Activated naive CD8-positive, alpha-beta T cell treated with anti-CD3 and anti-CD28 coated beads, Interleukin-2, amount 10 ng/mL, durations not matched to agents 7 days and 5 days (primary cell): Measurements from ENCODE around the gene SEMA4G. TPM values are rescaled to one million over a fixed set of nuclear protein-coding genes. Genes with fewer than 3 reads are reported as not detected.

Experiments used
- ATAC-seq: fragments of 150-1000 bp; cut with Tn5 transposase; one replicate; pipeline ENCODE4 v1.10.0; 2021; ENCODE audit warnings: low read depth, moderate library complexity
- POLR2A ChIA-PET: fragments of 350-600 bp; sonication (Branson Sonifier 250); formaldehyde crosslinking; loops from one replicate; lab custom pipeline; 2021; ENCODE audit warnings: antibody characterized with exemption; lab: Charles Lee
- DNase-seq: peaks from one replicate; pipeline ENCODE4 v3.0.0; 2021
- H3K27ac Mint-ChIP-seq: one replicate; pipeline ENCODE4 v1.8.0; 2022; ENCODE audit warnings: mild to moderate bottlenecking, mixed read lengths
- H3K27me3 Mint-ChIP-seq: one replicate; pipeline ENCODE4 v1.8.0; 2022; ENCODE audit warnings: mild to moderate bottlenecking, moderate library complexity, mixed read lengths
- H3K36me3 Mint-ChIP-seq: one replicate; pipeline ENCODE4 v1.8.0; 2021; ENCODE audit warnings: mild to moderate bottlenecking, mixed read lengths
- H3K4me1 Mint-ChIP-seq: one replicate; pipeline ENCODE4 v1.8.0; 2021; ENCODE audit warnings: mixed read lengths
- H3K4me3 Mint-ChIP-seq: one replicate; pipeline ENCODE4 v1.8.0; 2022; ENCODE audit warnings: mild to moderate bottlenecking, moderate library complexity, mixed read lengths
- H3K9me3 Mint-ChIP-seq: one replicate; pipeline ENCODE4 v1.8.0; 2021; ENCODE audit warnings: mixed read lengths
- total RNA-seq, 2 experiments: library from RNA; stranded (reverse); gene quantifications; one replicate each; pipeline ENCODE4 v1.2.3, GENCODE V29; 2021

SEMA4G gene
- total RNA-seq, 2 experiments from 2014 or later, result 0.54 to 1.2 TPM

DNA sequence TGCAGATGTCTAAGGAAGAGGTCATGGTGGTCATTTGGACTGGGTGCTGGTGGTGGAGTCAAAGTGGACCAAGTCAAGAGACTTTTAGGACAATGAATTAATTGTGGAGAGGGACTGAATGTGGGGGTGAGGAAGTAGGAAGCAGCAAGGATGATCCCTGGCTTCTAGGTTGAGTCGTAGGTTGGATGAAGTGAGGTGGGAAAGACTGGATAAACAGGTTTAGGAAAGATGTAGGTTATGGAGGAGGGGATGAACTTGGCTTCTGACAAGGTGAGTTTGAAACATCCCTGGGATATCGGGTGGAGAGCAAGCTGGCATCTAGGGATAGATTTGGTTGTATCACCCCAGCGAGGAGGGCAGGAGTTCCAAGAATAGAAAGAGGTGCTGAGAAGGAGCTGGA is 7.6 kb downstream of the SEMA4G start:
- POLR2A ChIA-PET, result interaction anchor here (0.6 kb wide), 1 partner anchor 15 kb away, joined by 3 read pairs; no protein-coding TSS in a partner anchor
- Mint-ChIP-seq H3K27ac (no peak overlapping the region), H3K27me3 (no peaks in the 10 kb centered on the region), H3K9me3 (no peaks in the 10 kb centered on the region), H3K4me3 (no peak overlapping the region), H3K4me1 (no peaks in the 10 kb centered on the region), H3K36me3 (no peaks in the 10 kb centered on the region)
- ATAC-seq (no peak), DNase-seq (no peak)

- POLR2A ChIA-PET, result no interaction called here
- no peaks in the 10 kb centered on the region for H3K9me3 Mint-ChIP-seq
- H3K27ac Mint-ChIP-seq, result no peak overlapping the region
- no peaks in the 10 kb centered on the region for H3K27me3 Mint-ChIP-seq
- DNase-seq (no peak), ATAC-seq (no peak)
- H3K4me3 Mint-ChIP-seq, result no peak overlapping the region
- no peaks in the 10 kb centered on the region for H3K4me1 Mint-ChIP-seq
- H3K36me3 Mint-ChIP-seq, result no peaks in the 10 kb centered on the region
These were observed 8.1 kb downstream of the SEMA4G start for GRCh38 chr10:100977436-100977835.

- Mint-ChIP-seq H3K36me3 (no peaks in the 10 kb centered on the region), H3K4me1 (no peaks in the 10 kb centered on the region), H3K9me3 (no peaks in the 10 kb centered on the region), H3K27ac (no peak overlapping the region), H3K27me3 (no peaks in the 10 kb centered on the region), H3K4me3 (no peak overlapping the region)
- no peak for DNase-seq
- no peak for ATAC-seq
- POLR2A ChIA-PET, result no interaction called here
These were observed 9.0 kb downstream of the SEMA4G start for GRCh38 chr10:100978121-100978900.

DNA sequence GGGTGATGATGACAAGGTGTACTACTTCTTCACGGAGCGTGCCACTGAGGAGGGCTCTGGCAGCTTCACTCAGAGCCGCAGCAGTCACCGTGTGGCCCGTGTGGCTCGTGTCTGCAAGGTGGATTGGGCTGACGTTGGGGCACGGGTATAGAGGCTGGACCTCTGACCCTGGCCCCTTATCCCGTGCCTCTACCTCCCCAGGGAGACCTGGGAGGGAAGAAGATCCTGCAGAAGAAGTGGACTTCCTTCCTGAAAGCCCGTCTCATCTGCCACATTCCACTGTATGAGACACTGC is 9.5 kb downstream of the SEMA4G start:
- no peak overlapping the region for H3K27ac Mint-ChIP-seq
- H3K4me3 Mint-ChIP-seq, result no peak overlapping the region
- no peaks in the 10 kb centered on the region for H3K36me3 Mint-ChIP-seq
- no peaks in the 10 kb centered on the region for H3K27me3 Mint-ChIP-seq
- ATAC-seq (no peak), DNase-seq (no peak)
- H3K9me3 Mint-ChIP-seq, result no peaks in the 10 kb centered on the region
- no peaks in the 10 kb centered on the region for H3K4me1 Mint-ChIP-seq
- POLR2A ChIA-PET, result no interaction called here

DNA sequence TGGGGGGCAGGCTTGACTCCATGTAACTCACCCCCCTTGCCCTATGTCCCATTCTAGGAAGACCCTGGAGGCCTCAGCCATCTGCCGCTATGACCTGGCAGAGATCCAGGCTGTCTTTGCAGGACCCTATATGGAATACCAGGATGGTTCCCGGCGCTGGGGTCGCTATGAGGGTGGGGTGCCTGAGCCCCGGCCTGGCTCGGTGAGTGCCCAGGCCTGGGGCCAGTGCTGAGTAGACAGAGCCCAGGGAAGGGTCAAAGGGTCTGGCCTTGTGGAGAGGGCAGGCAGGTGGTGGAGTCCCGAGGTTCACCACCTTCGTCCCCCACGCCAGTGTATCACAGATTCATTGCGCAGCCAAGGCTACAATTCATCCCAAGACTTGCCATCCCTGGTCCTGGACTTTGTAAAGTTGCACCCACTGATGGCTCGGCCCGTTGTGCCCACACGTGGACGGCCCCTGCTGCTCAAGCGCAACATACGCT is 10.5 kb downstream of the SEMA4G start:
- Mint-ChIP-seq H3K27me3 (no peaks in the 10 kb centered on the region), H3K4me1 (no peaks in the 10 kb centered on the region), H3K4me3 (no peak overlapping the region), H3K36me3 (no peaks in the 10 kb centered on the region), H3K27ac (no peak overlapping the region), H3K9me3 (no peaks in the 10 kb centered on the region)
- ATAC-seq (no peak), DNase-seq (no peak)
- POLR2A ChIA-PET, result no interaction called here

DNA sequence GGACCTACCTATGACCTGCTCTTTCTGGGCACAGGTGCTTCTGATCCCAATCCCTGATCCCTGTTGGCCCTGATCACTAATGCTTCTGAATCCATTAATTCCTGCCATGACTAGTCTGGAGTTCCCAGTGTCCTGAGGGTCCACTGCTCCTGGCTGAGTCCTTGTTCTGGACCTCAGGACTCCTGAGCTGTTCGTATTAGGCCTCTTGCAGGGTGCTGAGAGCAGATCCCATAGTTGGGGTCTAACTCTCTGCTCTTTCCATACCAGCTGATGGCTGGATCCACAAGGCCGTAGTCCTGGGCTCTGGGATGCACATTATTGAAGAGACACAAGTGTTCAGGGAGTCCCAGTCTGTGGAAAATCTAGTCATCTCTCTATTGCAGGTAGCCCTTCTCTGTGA is 11.0 kb downstream of the SEMA4G start:
- H3K4me1 Mint-ChIP-seq, result no peaks in the 10 kb centered on the region
- H3K9me3 Mint-ChIP-seq, result no peaks in the 10 kb centered on the region
- ATAC-seq (no peak), DNase-seq (no peak)
- H3K27me3 Mint-ChIP-seq, result no peaks in the 10 kb centered on the region
- H3K4me3 Mint-ChIP-seq, result no peak overlapping the region
- peak overlapping the region; percentile 35 for H3K27ac Mint-ChIP-seq
- H3K36me3 Mint-ChIP-seq, result no peaks in the 10 kb centered on the region
- POLR2A ChIA-PET, result no interaction called here

DNA sequence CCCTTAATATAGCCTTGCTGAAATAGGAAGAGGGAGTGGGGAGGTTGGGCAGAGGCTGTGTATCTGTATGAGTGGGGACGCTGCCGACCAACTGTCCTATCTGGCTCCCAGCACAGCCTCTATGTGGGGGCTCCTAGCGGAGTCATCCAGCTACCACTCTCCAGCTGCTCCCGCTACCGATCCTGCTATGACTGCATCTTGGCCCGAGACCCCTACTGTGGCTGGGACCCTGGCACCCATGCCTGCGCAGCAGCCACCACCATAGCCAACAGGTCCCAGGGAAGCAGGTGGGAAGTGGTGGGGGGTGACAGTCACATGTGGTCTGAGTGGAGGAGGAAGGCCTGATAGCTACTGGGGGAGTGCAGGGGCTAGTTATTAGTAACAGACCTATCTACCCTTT is 11.4 kb downstream of the SEMA4G start:
- Mint-ChIP-seq H3K27ac (no peak overlapping the region), H3K4me3 (no peak overlapping the region)
- ATAC-seq, result no peak

GRCh38 chr10:100981178-100981772 is 12.0 kb downstream of the SEMA4G start:
- H3K4me3 Mint-ChIP-seq, result no peak overlapping the region
- H3K4me1 Mint-ChIP-seq, result peaks cover 4% of the 10 kb centered on the region
- H3K36me3 Mint-ChIP-seq, result no peaks in the 10 kb centered on the region
- DNase-seq (no peak), ATAC-seq (no peak)
- no peaks in the 10 kb centered on the region for H3K9me3 Mint-ChIP-seq
- no peak overlapping the region for H3K27ac Mint-ChIP-seq
- POLR2A ChIA-PET, result no interaction called here
- no peaks in the 10 kb centered on the region for H3K27me3 Mint-ChIP-seq

More for the DNA sequence above, 11.4 kb downstream of the SEMA4G start:
- Mint-ChIP-seq H3K4me1 (peaks cover 2% of the 10 kb centered on the region), H3K36me3 (no peaks in the 10 kb centered on the region), H3K27me3 (no peaks in the 10 kb centered on the region), H3K9me3 (no peaks in the 10 kb centered on the region)
- DNase-seq, result no peak
- POLR2A ChIA-PET, result no interaction called here

- POLR2A ChIA-PET, result no interaction called here
- Mint-ChIP-seq H3K4me3 (no peak overlapping the region), H3K27me3 (no peaks in the 10 kb centered on the region), H3K9me3 (no peaks in the 10 kb centered on the region), H3K36me3 (peaks cover 6% of the 10 kb centered on the region), H3K27ac (no peak overlapping the region), H3K4me1 (peaks cover 11% of the 10 kb centered on the region)
- ATAC-seq (no peak), DNase-seq (no peak)
These were observed 13.9 kb downstream of the SEMA4G start for GRCh38 chr10:100982916-100983830.

DNA sequence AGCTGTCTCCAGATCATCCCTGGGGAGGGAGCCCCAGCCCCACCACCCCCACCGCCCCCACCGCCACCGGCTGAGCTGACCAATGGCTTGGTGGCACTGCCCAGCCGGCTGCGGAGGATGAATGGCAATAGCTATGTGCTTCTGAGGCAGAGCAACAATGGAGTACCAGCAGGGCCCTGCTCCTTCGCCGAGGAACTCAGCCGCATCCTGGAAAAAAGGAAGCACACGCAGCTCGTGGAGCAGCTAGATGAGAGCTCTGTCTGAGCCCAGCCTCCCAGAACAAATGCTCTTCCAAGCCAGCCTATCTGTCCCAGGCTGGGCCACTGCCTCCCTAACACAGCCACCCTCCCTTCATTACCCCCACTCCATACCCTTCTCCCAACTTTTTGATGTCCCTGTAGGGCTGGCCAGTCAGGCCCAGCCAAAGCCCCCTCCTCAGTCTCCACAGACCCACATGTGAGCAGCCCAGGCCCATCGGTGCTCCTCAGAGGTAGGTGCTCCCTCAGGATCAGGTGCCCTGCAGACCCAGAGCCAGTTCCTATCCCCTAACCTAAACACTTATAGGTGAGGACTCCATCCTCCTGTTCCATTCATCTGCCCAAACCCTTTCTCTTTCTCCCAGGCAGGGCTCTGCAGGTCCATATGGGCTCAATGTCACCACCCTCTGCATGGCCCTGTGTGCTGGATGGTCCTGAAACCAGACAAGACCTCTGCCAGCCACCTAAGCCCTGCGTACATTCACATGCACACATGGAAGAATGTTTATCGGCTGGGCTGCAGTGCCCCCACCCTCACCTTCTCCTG is 14.8 kb downstream of the SEMA4G start:
- no peak overlapping the region for H3K4me3 Mint-ChIP-seq
- peak; percentile 14 for DNase-seq
- POLR2A ChIA-PET, result no interaction called here

DNA sequence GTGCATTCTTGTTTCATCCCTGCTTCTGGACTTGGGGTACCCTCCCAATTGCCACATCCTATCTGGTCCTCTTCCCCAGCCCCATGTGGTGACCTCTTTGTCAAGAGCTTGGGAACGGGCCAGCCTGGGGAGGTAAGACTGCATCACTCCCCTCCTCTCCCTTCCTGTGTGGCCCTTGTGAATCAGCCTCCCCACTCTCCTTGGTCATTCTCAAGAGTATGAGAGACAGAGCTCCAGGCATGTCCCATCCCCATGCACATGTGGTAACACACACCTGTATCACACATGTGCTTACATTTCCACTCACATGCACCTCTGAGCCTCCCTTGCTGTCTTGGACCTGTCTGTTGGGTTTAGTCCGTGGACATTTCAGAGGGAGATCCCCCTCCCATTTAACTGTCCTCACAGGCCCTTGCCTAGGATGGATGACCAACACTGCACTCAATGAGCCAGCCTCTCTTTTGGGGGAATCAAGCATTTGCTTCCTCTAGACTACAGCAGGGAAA is 15.4 kb downstream of the SEMA4G start:
- POLR2A ChIA-PET, result interaction anchor here (5.1 kb wide), 1 partner anchor 13 kb away, joined by 36 read pairs; the partner anchor contains the start of gene LZTS2
- no peak overlapping the region for H3K27ac Mint-ChIP-seq

More for the DNA sequence above, 14.8 kb downstream of the SEMA4G start:
- Mint-ChIP-seq H3K4me1 (peaks cover 11% of the 10 kb centered on the region), H3K9me3 (no peaks in the 10 kb centered on the region), H3K36me3 (peaks cover 6% of the 10 kb centered on the region), H3K27me3 (no peaks in the 10 kb centered on the region), H3K27ac (no peak overlapping the region)
- ATAC-seq, result no peak

DNA sequence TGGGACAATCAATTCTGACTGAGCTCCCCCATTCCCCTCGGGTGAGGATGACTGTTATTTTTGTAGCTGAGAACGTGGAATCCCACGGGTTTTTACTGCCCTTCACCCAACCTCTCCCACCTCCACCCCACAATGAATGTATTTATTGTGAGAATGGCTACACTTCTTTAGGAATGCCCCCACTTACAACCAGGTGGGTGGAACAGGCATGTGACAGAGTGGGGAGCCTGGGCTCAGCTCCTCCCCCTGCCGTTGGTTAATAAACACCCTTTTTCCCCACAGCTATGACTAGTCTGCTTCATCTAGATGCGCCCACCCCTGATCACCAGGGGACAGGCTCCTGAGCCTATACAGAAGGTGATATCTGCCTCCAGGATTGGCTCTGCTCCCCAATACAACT is 16.0 kb downstream of the SEMA4G start:
- POLR2A ChIA-PET, result interaction anchor here (5.1 kb wide), 1 partner anchor 13 kb away, joined by 36 read pairs; the partner anchor contains the start of gene LZTS2
- Mint-ChIP-seq H3K27ac (no peak overlapping the region), H3K9me3 (no peaks in the 10 kb centered on the region), H3K36me3 (peaks cover 7% of the 10 kb centered on the region), H3K27me3 (no peaks in the 10 kb centered on the region), H3K4me1 (peaks cover 13% of the 10 kb centered on the region), H3K4me3 (no peak overlapping the region)
- DNase-seq, result peak; percentile 1
- ATAC-seq, result no peak

More for the DNA sequence above, 15.4 kb downstream of the SEMA4G start:
- Mint-ChIP-seq H3K36me3 (peaks cover 6% of the 10 kb centered on the region), H3K4me1 (peaks cover 12% of the 10 kb centered on the region), H3K4me3 (no peak overlapping the region), H3K27me3 (no peaks in the 10 kb centered on the region), H3K9me3 (no peaks in the 10 kb centered on the region)
- no peak for ATAC-seq
- peak; percentile 10 for DNase-seq
